Testis (tissue), 2 donors: ENCODE data around the gene CCDC198.

Experiments used
- POLR2A ChIP-seq: fragments of 450-650 bp; IDR thresholded peaks from one replicate; pipeline ENCODE4 v1.6.1; 2017; ENCODE audit warnings: antibody characterized with exemption, mild to moderate bottlenecking, moderate library complexity
- TF ChIP-seq, protein P1 (sequence below), 3 experiments: fragments of 450-650 bp in 2 of 3; fragments of 200-600 bp in 1 of 3; sonication (generic) in 1 of 3; IDR thresholded peaks; one replicate each; pipeline ENCODE4 v1.5.1; 2016 to 2019; ENCODE audit warnings: antibody characterized with exemption in 3 of 3, mild to moderate bottlenecking in 2 of 3, moderate library complexity in 1 of 3

DNA sequence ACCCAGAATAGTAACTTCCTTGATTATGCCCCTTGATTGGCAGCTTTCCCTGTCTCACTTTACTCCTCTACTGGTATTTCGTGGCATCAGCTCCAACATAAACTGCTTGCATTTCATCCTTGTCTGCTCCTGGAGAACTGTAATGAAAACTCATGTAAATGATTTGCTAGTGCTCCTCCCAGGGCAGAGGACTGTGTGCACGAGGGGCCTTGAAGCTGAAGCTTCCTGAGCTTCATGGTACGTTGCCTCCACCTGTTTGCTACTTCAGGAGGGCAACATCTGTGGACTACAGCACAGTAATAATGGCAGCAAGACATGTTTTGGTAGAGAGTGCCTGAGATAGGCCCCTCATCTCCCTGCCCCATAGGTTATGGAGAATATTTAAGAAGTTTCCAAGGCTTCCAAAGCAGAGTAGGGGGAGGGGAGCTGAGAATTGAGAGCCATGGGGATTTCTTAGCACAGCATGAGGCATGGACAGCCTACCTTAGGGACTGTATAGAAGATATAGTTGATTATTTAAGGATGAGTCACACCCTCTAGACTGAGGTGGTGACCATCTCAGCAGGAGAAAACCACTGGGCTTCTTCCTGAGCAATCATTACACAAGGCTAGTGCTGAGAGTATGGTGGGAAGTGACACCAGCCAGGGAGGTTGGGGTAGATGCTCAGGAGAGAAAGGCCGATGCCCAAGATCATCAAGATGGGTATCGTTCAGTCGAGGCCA lies 29.5 kb downstream of the CCDC198 start:
- TF ChIP-seq, protein P1, sequence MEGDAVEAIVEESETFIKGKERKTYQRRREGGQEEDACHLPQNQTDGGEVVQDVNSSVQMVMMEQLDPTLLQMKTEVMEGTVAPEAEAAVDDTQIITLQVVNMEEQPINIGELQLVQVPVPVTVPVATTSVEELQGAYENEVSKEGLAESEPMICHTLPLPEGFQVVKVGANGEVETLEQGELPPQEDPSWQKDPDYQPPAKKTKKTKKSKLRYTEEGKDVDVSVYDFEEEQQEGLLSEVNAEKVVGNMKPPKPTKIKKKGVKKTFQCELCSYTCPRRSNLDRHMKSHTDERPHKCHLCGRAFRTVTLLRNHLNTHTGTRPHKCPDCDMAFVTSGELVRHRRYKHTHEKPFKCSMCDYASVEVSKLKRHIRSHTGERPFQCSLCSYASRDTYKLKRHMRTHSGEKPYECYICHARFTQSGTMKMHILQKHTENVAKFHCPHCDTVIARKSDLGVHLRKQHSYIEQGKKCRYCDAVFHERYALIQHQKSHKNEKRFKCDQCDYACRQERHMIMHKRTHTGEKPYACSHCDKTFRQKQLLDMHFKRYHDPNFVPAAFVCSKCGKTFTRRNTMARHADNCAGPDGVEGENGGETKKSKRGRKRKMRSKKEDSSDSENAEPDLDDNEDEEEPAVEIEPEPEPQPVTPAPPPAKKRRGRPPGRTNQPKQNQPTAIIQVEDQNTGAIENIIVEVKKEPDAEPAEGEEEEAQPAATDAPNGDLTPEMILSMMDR (IDR thresholded peaks at IDR 0.05), result no peak
- TF ChIP-seq POLR2A, result no peak
